SK-N-SH (cell line): ENCODE results near the gene CCDC57. TPM values are rescaled to one million over a fixed set of nuclear protein-coding genes. Genes with fewer than 3 reads are reported as not detected.

ENCODE experiments used
- CTCF ChIA-PET: fragments of 300-600, 350-600 bp; formaldehyde crosslinking; extraction: SDS; loops from one replicate; lab custom pipeline; 2021; lab: Yijun Ruan, JAX
- POLR2A ChIA-PET: fragments of 350-600 bp; sonication (Branson Sonifier 250); formaldehyde crosslinking; extraction: SDS; loops from one replicate; lab custom pipeline; 2020; ENCODE audit warnings: antibody characterized with exemption, inconsistent platforms; lab: Yijun Ruan, JAX
- DNase-seq: peaks from one replicate; pipeline ENCODE4 v3.0.0; 2012
- H2AFZ ChIP-seq: fragments of 200-600 bp; sonication (generic); 2 replicates; pipeline ENCODE4 v1.8.1; 2016; ENCODE audit warnings: antibody characterized with exemption, mild to moderate bottlenecking, low read depth
- H3F3A ChIP-seq: fragments of 200-600 bp; sonication (generic); replicated peaks from 2 replicates; pipeline ENCODE3; 2016; ENCODE audit warnings: antibody characterized with exemption, mild to moderate bottlenecking; ENCODE audit not compliant: insufficient read depth
- H3K27ac ChIP-seq, 2 experiments: fragments of 200-500 bp in 1 of 2; fragments of 200-600 bp in 1 of 2; sonication (Bioruptor generic) in 1 of 2; sonication (generic), shearing (Covaris generic) in 1 of 2; 2 replicates each; pipeline versions ENCODE4 v1.5.1 to v1.6.1; 2014 to 2016; ENCODE audit warnings: low read depth in 2 of 2, inconsistent platforms in 1 of 2, low read length in 1 of 2, mild to moderate bottlenecking in 1 of 2, mixed read lengths in 1 of 2
- H3K27me3 ChIP-seq: fragments of 200-600 bp; sonication (generic), shearing (Covaris generic); 2 replicates; pipeline ENCODE4 v1.6.1; 2016; ENCODE audit warnings: mixed run types; ENCODE audit not compliant: insufficient read depth
- H3K36me3 ChIP-seq, 2 experiments: fragments of 200-500 bp in 1 of 2; fragments of 200-600 bp in 1 of 2; sonication (Bioruptor generic) in 1 of 2; sonication (generic) in 1 of 2; replicated peaks in 1 of 2; 2 replicates each; pipeline versions ENCODE3 to v1.5.1; 2014 to 2016; ENCODE audit warnings: low read length in 1 of 2, mild to moderate bottlenecking in 1 of 2; ENCODE audit not compliant: insufficient read depth in 2 of 2, control insufficient read depth in 1 of 2
- H3K4me1 ChIP-seq, 2 experiments: fragments of 200-500 bp in 1 of 2; fragments of 200-600 bp in 1 of 2; sonication (Bioruptor generic) in 1 of 2; sonication (generic), shearing (Covaris generic) in 1 of 2; 2 replicates each; pipeline versions ENCODE4 v1.5.1 to v1.6.1; 2014 to 2016; ENCODE audit warnings: low read depth in 1 of 2, low read length in 1 of 2, mixed run types in 1 of 2; ENCODE audit not compliant: insufficient read depth in 2 of 2, control insufficient read depth in 1 of 2
- H3K4me2 ChIP-seq: fragments of 200-600 bp; sonication (generic), shearing (Covaris generic); 2 replicates; pipeline ENCODE4 v1.6.1; 2017; ENCODE audit warnings: mixed run types
- H3K4me3 ChIP-seq, 2 experiments: fragments of 200-500 bp in 1 of 2; fragments of 200-600 bp in 1 of 2; sonication (Bioruptor generic) in 1 of 2; sonication (generic), shearing (Covaris generic) in 1 of 2; 2 replicates each; pipeline versions ENCODE4 v1.5.1 to v1.8.1; 2014 to 2016; ENCODE audit warnings: low read depth in 2 of 2, inconsistent platforms in 1 of 2, low read length in 1 of 2, mild to moderate bottlenecking in 1 of 2, mixed read lengths in 1 of 2, moderate library complexity in 1 of 2
- H3K79me2 ChIP-seq: fragments of 200-600 bp; sonication (generic); 2 replicates; pipeline ENCODE4 v1.8.1; 2017; ENCODE audit warnings: mild to moderate bottlenecking; ENCODE audit not compliant: insufficient read depth
- H3K9ac ChIP-seq: fragments of 200-600 bp; sonication (generic); 2 replicates; pipeline ENCODE4 v1.6.1; 2017; ENCODE audit warnings: mixed run types
- H3K9me2 ChIP-seq: fragments of 200-600 bp; sonication (generic); 2 replicates; pipeline ENCODE4 v1.6.1; 2017; ENCODE audit warnings: mixed run types
- H3K9me3 ChIP-seq: fragments of 200-600 bp; sonication (generic); 2 replicates; pipeline ENCODE4 v1.6.1; 2017; ENCODE audit warnings: mixed run types, mild to moderate bottlenecking, moderate library complexity
- H4K20me1 ChIP-seq: fragments of 200-600 bp; sonication (generic); 2 replicates; pipeline ENCODE4 v1.6.1; 2017; ENCODE audit warnings: mild to moderate bottlenecking, mixed run types; ENCODE audit not compliant: insufficient read depth
- CHD2 ChIP-seq: fragments of 150-350 bp; IDR thresholded peaks from 2 replicates; pipeline ENCODE4 v1.6.1; 2018; ENCODE audit warnings: low read length; ENCODE audit not compliant: partially characterized antibody
- EP300 ChIP-seq, 2 experiments: IDR thresholded peaks; 2 replicates each; pipeline versions ENCODE4 v1.4.0 to v1.6.1; 2012; ENCODE audit warnings: borderline replicate concordance in 1 of 2, low read depth in 1 of 2, low read length in 1 of 2
- FOSL2 ChIP-seq: IDR thresholded peaks from 2 replicates; pipeline ENCODE4 v1.4.0; 2012; ENCODE audit warnings: low read depth, mild to moderate bottlenecking, moderate library complexity, borderline replicate concordance
- FOXJ3 ChIP-seq: sonication (generic); formaldehyde crosslinking; IDR thresholded peaks from 2 replicates; pipeline ENCODE4 v1.5.1; 2020; ENCODE audit warnings: mild to moderate bottlenecking, missing genetic modification reagents
- GABPA ChIP-seq: IDR thresholded peaks from 2 replicates; pipeline ENCODE4 v1.4.0; 2012; ENCODE audit warnings: low read depth, mild to moderate bottlenecking
- MXI1 ChIP-seq: IDR thresholded peaks from 2 replicates; pipeline ENCODE4 v1.6.1; 2012; ENCODE audit warnings: mild to moderate bottlenecking, low read depth, low read length, improper control_type of control experiment
- NFIC ChIP-seq: IDR thresholded peaks from 2 replicates; pipeline ENCODE4 v1.4.0; 2012; ENCODE audit warnings: borderline replicate concordance
- RAD21 ChIP-seq: IDR thresholded peaks from 2 replicates; pipeline ENCODE4 v1.6.1; 2012; ENCODE audit warnings: mild to moderate bottlenecking, low read length
- RCOR1 ChIP-seq: fragments of 150-350 bp; IDR thresholded peaks from 2 replicates; pipeline ENCODE4 v1.6.1; 2017; ENCODE audit warnings: antibody characterized with exemption, low read length
- RFX5 ChIP-seq: IDR thresholded peaks from 2 replicates; pipeline ENCODE4 v1.6.1; 2012; ENCODE audit warnings: mild to moderate bottlenecking, improper control_type of control experiment, low read length
- SIN3A ChIP-seq: IDR thresholded peaks from 2 replicates; pipeline ENCODE4 v1.6.1; 2012; ENCODE audit warnings: low read depth, mild to moderate bottlenecking, low read length, moderate library complexity, borderline replicate concordance
- TCF12 ChIP-seq: IDR thresholded peaks from 2 replicates; pipeline ENCODE4 v1.4.0; 2012
- TEAD4 ChIP-seq: IDR thresholded peaks from 2 replicates; pipeline ENCODE4 v1.4.0; 2012; ENCODE audit warnings: mild to moderate bottlenecking, borderline replicate concordance; ENCODE audit not compliant: insufficient read depth
- WGBS: methylation state at CpG from one replicate; pipeline ENCODE4 v1.1.6; 2017; ENCODE audit warnings: low lambda C conversion rate; 5-methylcytosine and 5-hydroxymethylcytosine counted together
- polyA plus RNA-seq, 3 experiments: library from polyadenylated mRNA; depleted of rRNA; stranded (reverse); fragments of >200 nt; gene quantifications; 2 replicates each; pipeline ENCODE4 v1.2.3, GENCODE V29; 2012
- TF ChIP-seq, protein P1 (sequence below): IDR thresholded peaks from 2 replicates; pipeline ENCODE4 v1.6.1; 2012; ENCODE audit warnings: mild to moderate bottlenecking, low read depth, low read length, moderate library complexity
- TF ChIP-seq, protein P2 (sequence below): IDR thresholded peaks from 2 replicates; pipeline ENCODE4 v1.4.0; 2012; ENCODE audit warnings: low read depth
- TF ChIP-seq, protein P3 (sequence below): IDR thresholded peaks from 2 replicates; pipeline ENCODE4 v1.4.0; 2012; ENCODE audit warnings: low read depth, borderline replicate concordance
- TF ChIP-seq, protein P4 (sequence below): fragments of 150-350 bp; IDR thresholded peaks from 2 replicates; pipeline ENCODE4 v1.6.1; 2017; ENCODE audit warnings: antibody characterized with exemption, low read length, low read depth, borderline replicate concordance

CCDC57 gene
- polyA plus RNA-seq, 1 of the 3 experiments (the other 2 are of a cell fraction) = 68.6 TPM

DNA sequence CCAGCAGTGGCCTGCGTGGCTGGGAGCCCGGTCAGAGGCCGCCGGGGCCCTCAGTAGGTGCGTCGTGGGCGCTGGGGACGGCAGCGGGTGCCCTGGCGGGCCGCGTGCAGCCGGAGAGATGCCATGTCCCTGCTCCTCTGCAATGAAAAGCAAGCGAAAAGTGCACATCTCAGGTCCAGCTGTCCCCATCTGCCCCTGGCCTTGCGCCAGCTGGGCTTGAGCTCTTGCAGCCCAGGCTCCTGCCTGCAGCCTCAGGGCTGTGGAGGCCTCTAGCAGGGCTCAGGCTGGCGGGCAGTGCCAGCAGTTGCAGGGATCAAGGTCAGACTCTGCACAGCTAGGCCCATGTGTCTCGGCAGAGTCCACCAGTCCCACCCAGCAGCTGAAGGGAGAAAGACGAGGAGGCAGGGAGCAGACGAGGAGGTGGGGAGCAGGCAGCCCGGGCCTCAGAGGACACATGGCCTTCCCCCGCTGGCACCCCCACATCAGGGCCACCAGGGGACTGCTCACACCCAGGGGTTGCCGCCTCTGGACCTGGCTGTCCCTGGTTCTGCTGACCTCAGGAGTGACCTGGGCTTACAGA, 27.4 kb upstream of the CCDC57 start:
- H3K79me2 ChIP-seq = peaks cover 70% of the 10 kb centered on the region; the same call in 1 of the 2 replicates
- H3K9me2 ChIP-seq = no peaks in the 10 kb centered on the region
- no peaks in the 10 kb centered on the region for H3K9me3 ChIP-seq
- TF ChIP-seq EP300 (IDR thresholded peaks at IDR 0.05; ENCODE audit: borderline replicate concordance in 1 of 2, low read depth in 1 of 2, low read length in 1 of 2) (no peak), RCOR1 (no peak), CHD2 (no peak), RFX5 (no peak), MXI1 (no peak), FOSL2 (no peak), FOXJ3 (CRISPR knock-in tag) (no peak), GABPA (no peak), SIN3A (no peak), TCF12 (no peak)
- TF ChIP-seq, protein P1, sequence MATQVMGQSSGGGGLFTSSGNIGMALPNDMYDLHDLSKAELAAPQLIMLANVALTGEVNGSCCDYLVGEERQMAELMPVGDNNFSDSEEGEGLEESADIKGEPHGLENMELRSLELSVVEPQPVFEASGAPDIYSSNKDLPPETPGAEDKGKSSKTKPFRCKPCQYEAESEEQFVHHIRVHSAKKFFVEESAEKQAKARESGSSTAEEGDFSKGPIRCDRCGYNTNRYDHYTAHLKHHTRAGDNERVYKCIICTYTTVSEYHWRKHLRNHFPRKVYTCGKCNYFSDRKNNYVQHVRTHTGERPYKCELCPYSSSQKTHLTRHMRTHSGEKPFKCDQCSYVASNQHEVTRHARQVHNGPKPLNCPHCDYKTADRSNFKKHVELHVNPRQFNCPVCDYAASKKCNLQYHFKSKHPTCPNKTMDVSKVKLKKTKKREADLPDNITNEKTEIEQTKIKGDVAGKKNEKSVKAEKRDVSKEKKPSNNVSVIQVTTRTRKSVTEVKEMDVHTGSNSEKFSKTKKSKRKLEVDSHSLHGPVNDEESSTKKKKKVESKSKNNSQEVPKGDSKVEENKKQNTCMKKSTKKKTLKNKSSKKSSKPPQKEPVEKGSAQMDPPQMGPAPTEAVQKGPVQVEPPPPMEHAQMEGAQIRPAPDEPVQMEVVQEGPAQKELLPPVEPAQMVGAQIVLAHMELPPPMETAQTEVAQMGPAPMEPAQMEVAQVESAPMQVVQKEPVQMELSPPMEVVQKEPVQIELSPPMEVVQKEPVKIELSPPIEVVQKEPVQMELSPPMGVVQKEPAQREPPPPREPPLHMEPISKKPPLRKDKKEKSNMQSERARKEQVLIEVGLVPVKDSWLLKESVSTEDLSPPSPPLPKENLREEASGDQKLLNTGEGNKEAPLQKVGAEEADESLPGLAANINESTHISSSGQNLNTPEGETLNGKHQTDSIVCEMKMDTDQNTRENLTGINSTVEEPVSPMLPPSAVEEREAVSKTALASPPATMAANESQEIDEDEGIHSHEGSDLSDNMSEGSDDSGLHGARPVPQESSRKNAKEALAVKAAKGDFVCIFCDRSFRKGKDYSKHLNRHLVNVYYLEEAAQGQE = no peak
- TF ChIP-seq, protein P2, sequence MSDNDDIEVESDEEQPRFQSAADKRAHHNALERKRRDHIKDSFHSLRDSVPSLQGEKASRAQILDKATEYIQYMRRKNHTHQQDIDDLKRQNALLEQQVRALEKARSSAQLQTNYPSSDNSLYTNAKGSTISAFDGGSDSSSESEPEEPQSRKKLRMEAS = no peak
- H3K4me3 ChIP-seq = no peak overlapping the region
- no peak overlapping the region for H2AFZ ChIP-seq
- peak overlapping the region; percentile 69 to 82; a peak in 3 of 4 replicates for H3K27ac ChIP-seq
- DNase-seq = no peak
- H4K20me1 ChIP-seq = peaks cover 82% of the 10 kb centered on the region
- peaks cover 29 to 58% of the 10 kb centered on the region in 2 experiments; a peak in 3 of 4 replicates for H3K4me1 ChIP-seq
- no peak overlapping the region for H3K4me2 ChIP-seq
- ChIA-PET POLR2A (interaction anchor here (0.6 kb wide), 1 partner anchor 14 kb away, joined by 3 read pairs; no protein-coding TSS in a partner anchor), CTCF (interaction anchor here (0.9 to 10.9 kb wide), 6 partner anchors 11 to 210 kb away, joined by 3 to 153 read pairs (median 4); no protein-coding TSS in a partner anchor)
- 84% methylated on average over 6 of the region's 22 CpGs for WGBS
- H3K36me3 ChIP-seq = peaks cover 33 to 71% of the 10 kb centered on the region in 2 experiments
- H3K9ac ChIP-seq = no peak overlapping the region
- no peaks in the 10 kb centered on the region for H3K27me3 ChIP-seq
- H3F3A ChIP-seq = peaks cover 55% of the 10 kb centered on the region

DNA sequence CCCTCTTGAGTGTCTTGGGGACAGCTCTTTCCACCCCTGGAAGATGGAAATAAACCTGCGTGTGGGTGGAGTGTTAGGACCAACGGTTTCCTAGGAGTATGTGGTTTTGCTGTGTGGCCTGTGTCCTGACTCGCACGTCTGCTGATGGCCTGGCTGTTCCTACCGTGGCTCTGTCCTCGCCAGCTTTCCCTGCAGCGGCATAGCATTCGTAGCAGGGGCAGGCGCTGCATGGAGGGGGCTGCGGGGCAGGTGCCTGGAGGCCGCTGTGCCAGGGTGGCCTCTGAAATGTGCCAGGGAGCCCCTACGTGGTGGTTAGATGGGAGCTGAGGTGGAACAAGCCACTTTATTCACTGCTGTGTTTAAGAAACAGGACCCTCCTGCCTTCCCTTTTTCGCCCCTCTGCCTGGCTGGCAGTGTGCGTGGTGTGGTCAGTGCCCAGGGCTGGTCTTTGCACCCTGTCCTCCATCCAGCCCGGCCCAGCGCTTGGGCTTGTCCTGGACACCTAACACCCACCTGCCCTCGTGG, 26.8 kb upstream of the CCDC57 start:
- peaks cover 29 to 58% of the 10 kb centered on the region in 2 experiments; a peak in 3 of 4 replicates for H3K4me1 ChIP-seq
- no peaks in the 10 kb centered on the region for H3K27me3 ChIP-seq
- H3K79me2 ChIP-seq = peaks cover 72% of the 10 kb centered on the region; the same call in 1 of the 2 replicates
- 93% methylated on average over 17 of the region's 17 CpGs for WGBS
- H3K27ac ChIP-seq = no peak overlapping the region; a peak in 1 of 4 replicates
- DNase-seq = no peak
- H3K9me2 ChIP-seq = no peaks in the 10 kb centered on the region
- no peak overlapping the region for H2AFZ ChIP-seq
- H4K20me1 ChIP-seq = peaks cover 82% of the 10 kb centered on the region
- TF ChIP-seq FOXJ3 (CRISPR knock-in tag) (no peak), TEAD4 (no peak), NFIC (no peak), RAD21 (no peak), RCOR1 (no peak)
- TF ChIP-seq, protein P2 = no peak
- TF ChIP-seq, protein P3, sequence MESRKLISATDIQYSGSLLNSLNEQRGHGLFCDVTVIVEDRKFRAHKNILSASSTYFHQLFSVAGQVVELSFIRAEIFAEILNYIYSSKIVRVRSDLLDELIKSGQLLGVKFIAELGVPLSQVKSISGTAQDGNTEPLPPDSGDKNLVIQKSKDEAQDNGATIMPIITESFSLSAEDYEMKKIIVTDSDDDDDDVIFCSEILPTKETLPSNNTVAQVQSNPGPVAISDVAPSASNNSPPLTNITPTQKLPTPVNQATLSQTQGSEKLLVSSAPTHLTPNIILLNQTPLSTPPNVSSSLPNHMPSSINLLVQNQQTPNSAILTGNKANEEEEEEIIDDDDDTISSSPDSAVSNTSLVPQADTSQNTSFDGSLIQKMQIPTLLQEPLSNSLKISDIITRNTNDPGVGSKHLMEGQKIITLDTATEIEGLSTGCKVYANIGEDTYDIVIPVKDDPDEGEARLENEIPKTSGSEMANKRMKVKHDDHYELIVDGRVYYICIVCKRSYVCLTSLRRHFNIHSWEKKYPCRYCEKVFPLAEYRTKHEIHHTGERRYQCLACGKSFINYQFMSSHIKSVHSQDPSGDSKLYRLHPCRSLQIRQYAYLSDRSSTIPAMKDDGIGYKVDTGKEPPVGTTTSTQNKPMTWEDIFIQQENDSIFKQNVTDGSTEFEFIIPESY = no peak
- TF ChIP-seq, protein P4, sequence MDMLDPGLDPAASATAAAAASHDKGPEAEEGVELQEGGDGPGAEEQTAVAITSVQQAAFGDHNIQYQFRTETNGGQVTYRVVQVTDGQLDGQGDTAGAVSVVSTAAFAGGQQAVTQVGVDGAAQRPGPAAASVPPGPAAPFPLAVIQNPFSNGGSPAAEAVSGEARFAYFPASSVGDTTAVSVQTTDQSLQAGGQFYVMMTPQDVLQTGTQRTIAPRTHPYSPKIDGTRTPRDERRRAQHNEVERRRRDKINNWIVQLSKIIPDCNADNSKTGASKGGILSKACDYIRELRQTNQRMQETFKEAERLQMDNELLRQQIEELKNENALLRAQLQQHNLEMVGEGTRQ = no peak
- H3K4me2 ChIP-seq = no peak overlapping the region
- POLR2A ChIA-PET = interaction anchor here (0.6 kb wide), 1 partner anchor 15 kb away, joined by 3 read pairs; no protein-coding TSS in a partner anchor
- H3K36me3 ChIP-seq = peaks cover 31 to 66% of the 10 kb centered on the region in 2 experiments
- peaks cover 49% of the 10 kb centered on the region for H3F3A ChIP-seq
- H3K9ac ChIP-seq = no peak overlapping the region
- CTCF ChIA-PET = interaction anchor here (1.2 to 10.9 kb wide), 8 partner anchors 11 to 112 kb away, joined by 3 to 153 read pairs (median 4); no protein-coding TSS in a partner anchor
- no peak overlapping the region for H3K4me3 ChIP-seq
- no peaks in the 10 kb centered on the region for H3K9me3 ChIP-seq
